C4-2B (cell line): ENCODE data around the gene DNAJC30.

Source experiments
- CTCF ChIP-seq: fragments of 450-650 bp; conservative IDR thresholded peaks from 2 replicates; pipeline ENCODE4 v1.5.1; 2017; ENCODE audit warnings: mild to moderate bottlenecking
- ZFX ChIP-seq: fragments of 450-650 bp; IDR thresholded peaks from 2 replicates; pipeline ENCODE4 v1.6.1; 2017

- TF ChIP-seq CTCF (no peak), ZFX (no peak)
Observed at GRCh38 chr7:73648593-73649332, 34.5 kb downstream of the DNAJC30 start.
